HG03108 (cell line): ENCODE results near the gene CYGB.
"Not testable (repeated sequence)": the region's sequence is repeated elsewhere in the genome, so short reads cannot be mapped to it uniquely, and the experiment has no call there.

Experiments used
- ATAC-seq: cut with Tn5 transposase; IDR thresholded peaks from one replicate; pipeline ENCODE4 v1.9.1; 2021; ENCODE audit warnings: moderate library complexity; ENCODE audit not compliant: unreplicated experiment

The CYGB gene

GRCh38 chr17:76524598-76525512 lies 12.7 kb downstream of the CYGB start:
- ATAC-seq = no peak

GRCh38 chr17:76523084-76524037 lies 14.1 kb downstream of the CYGB start:
- no peak for ATAC-seq

- not testable (repeated sequence) for ATAC-seq
Measured at GRCh38 chr17:76521683-76522082, 15.8 kb downstream of the CYGB start.

GRCh38 chr17:76521262-76521661 lies 16.2 kb downstream of the CYGB start:
- no peak for ATAC-seq

GRCh38 chr17:76519048-76519966 lies 18.2 kb downstream of the CYGB start:
- no peak for ATAC-seq

- ATAC-seq = no peak
Measured at GRCh38 chr17:76517638-76518038, 19.9 kb downstream of the CYGB start.

- peak; percentile 54 for ATAC-seq
Measured at GRCh38 chr17:76515274-76515949, 22.1 kb downstream of the CYGB start.

- ATAC-seq = not testable (repeated sequence)
Measured at GRCh38 chr17:76514355-76514754, 23.2 kb downstream of the CYGB start.

- ATAC-seq = no peak
Measured at GRCh38 chr17:76513306-76513692, 24.2 kb downstream of the CYGB start.

- no peak for ATAC-seq
Measured at GRCh38 chr17:76512366-76513305, 24.9 kb downstream of the CYGB start.

GRCh38 chr17:76511668-76512365 lies 25.7 kb downstream of the CYGB start:
- ATAC-seq = no peak

GRCh38 chr17:76510831-76511244 lies 26.7 kb downstream of the CYGB start:
- ATAC-seq = no peak

- not testable (repeated sequence) for ATAC-seq
Measured at GRCh38 chr17:76508472-76509063, 28.9 kb downstream of the CYGB start.

GRCh38 chr17:76506408-76507345 lies 30.8 kb downstream of the CYGB start:
- ATAC-seq = no peak

- no peak for ATAC-seq
Measured at GRCh38 chr17:76504117-76504516, 33.4 kb downstream of the CYGB start.

- ATAC-seq = no peak
Measured at GRCh38 chr17:76502341-76503211, 34.9 kb downstream of the CYGB start.
